MCF 10A (cell line): Measurements from ENCODE around the gene GSTCD. TPM values are rescaled to one million over a fixed set of nuclear protein-coding genes. Genes with fewer than 3 reads are reported as not detected.
A peak's percentile ranks its signal among the peaks of the same experiment; 100 is the strongest.

Experiments used
- BruUV-seq: library from RNA; stranded (reverse); fragments of 400-500 nt; replicated peaks from 2 replicates; lab custom pipeline; 2021; lab: Mats Ljungman, UMichigan
- CTCF ChIA-PET: fragments of 300-600 bp; sonication (Branson Sonifier 250); formaldehyde crosslinking; extraction: SDS; loops from one replicate; lab custom pipeline; 2021; ENCODE audit warnings: antibody characterized with exemption, inconsistent platforms; lab: Yijun Ruan, JAX
- POLR2A ChIA-PET: fragments of 300-600, 350-650 bp; sonication (Branson Sonifier 250); formaldehyde crosslinking; extraction: SDS; loops from one replicate; lab custom pipeline; 2020; ENCODE audit warnings: antibody characterized with exemption, inconsistent platforms; lab: Yijun Ruan, JAX
- DNase-seq: peaks from one replicate; pipeline ENCODE4 v3.0.0-alpha.2; 2018; ENCODE audit not compliant: unreplicated experiment
- H3K27ac Mint-ChIP-seq: one replicate; pipeline ENCODE4 v1.8.0; 2022; ENCODE audit warnings: mild to moderate bottlenecking, low read depth, mixed read lengths; ENCODE audit not compliant: unreplicated experiment
- H3K27me3 Mint-ChIP-seq: one replicate; pipeline ENCODE4 v1.8.0; 2022; ENCODE audit warnings: mixed read lengths; ENCODE audit not compliant: insufficient read depth, unreplicated experiment
- H3K36me3 Mint-ChIP-seq: one replicate; pipeline ENCODE4 v1.8.0; 2022; ENCODE audit warnings: mild to moderate bottlenecking, moderate library complexity, mixed read lengths; ENCODE audit not compliant: insufficient read depth, unreplicated experiment
- H3K4me1 Mint-ChIP-seq: one replicate; pipeline ENCODE4 v1.8.0; 2022; ENCODE audit warnings: mixed read lengths; ENCODE audit not compliant: insufficient read depth, unreplicated experiment
- H3K4me3 Mint-ChIP-seq: one replicate; pipeline ENCODE4 v1.8.0; 2022; ENCODE audit warnings: mild to moderate bottlenecking, moderate library complexity, mixed read lengths; ENCODE audit not compliant: unreplicated experiment
- H3K9me3 Mint-ChIP-seq: one replicate; pipeline ENCODE4 v1.8.0; 2022; ENCODE audit warnings: mixed read lengths; ENCODE audit not compliant: unreplicated experiment
- CTCF ChIP-seq: fragments of 200-600 bp; IDR thresholded peaks from one replicate; pipeline ENCODE4 v1.8.0; 2022; ENCODE audit warnings: antibody characterized with exemption, mild to moderate bottlenecking; ENCODE audit not compliant: unreplicated experiment
- intact Hi-C: fragments of 100-400 bp; cut with micrococcal nuclease; formaldehyde crosslinking; loops from 2 replicates; pipeline ENCODE4 v1.14.1; 2022
- total RNA-seq: library from RNA; stranded (reverse); gene quantifications from 2 replicates; pipeline ENCODE4 v1.2.3, GENCODE V29; 2022

The GSTCD gene
- total RNA-seq, 1 experiment from 2014 or later = 16.3 TPM

GRCh38 chr4:105797225-105797624, 88.6 kb downstream of the GSTCD start:
- TF ChIP-seq CTCF = no peak
- CTCF ChIA-PET = no interaction called here
- no peak overlapping the region for H3K4me3 Mint-ChIP-seq
- H3K27ac Mint-ChIP-seq = no peak overlapping the region
- POLR2A ChIA-PET = no interaction called here
- H3K27me3 Mint-ChIP-seq = no peaks in the 10 kb centered on the region
- no TSS peak for BruUV-seq
- DNase-seq = peak; percentile 4
- no peaks in the 10 kb centered on the region for H3K36me3 Mint-ChIP-seq
- intact Hi-C loops = no loop called here
- H3K4me1 Mint-ChIP-seq = no peaks in the 10 kb centered on the region
- H3K9me3 Mint-ChIP-seq = no peaks in the 10 kb centered on the region

GRCh38 chr4:105805501-105806120, 97.0 kb downstream of the GSTCD start:
- DNase-seq = no peak
- no peak overlapping the region for H3K27ac Mint-ChIP-seq
- CTCF ChIA-PET = no interaction called here
- intact Hi-C loops = no loop called here
- POLR2A ChIA-PET = interaction anchor here (0.8 kb wide), 1 partner anchor 10 kb away, joined by 4 read pairs; no protein-coding TSS in a partner anchor
- no peaks in the 10 kb centered on the region for H3K36me3 Mint-ChIP-seq
- TF ChIP-seq CTCF = no peak
- peaks cover 31% of the 10 kb centered on the region for H3K4me1 Mint-ChIP-seq
- no TSS peak for BruUV-seq
- H3K4me3 Mint-ChIP-seq = no peak overlapping the region
- no peaks in the 10 kb centered on the region for H3K9me3 Mint-ChIP-seq
- no peaks in the 10 kb centered on the region for H3K27me3 Mint-ChIP-seq

GRCh38 chr4:105807496-105807895, 98.9 kb downstream of the GSTCD start:
- CTCF ChIA-PET = no interaction called here
- peak overlapping the region; percentile 76 for H3K27ac Mint-ChIP-seq
- intact Hi-C loops = no loop called here
- no peak for DNase-seq
- H3K9me3 Mint-ChIP-seq = no peaks in the 10 kb centered on the region
- no peak for TF ChIP-seq CTCF
- POLR2A ChIA-PET = interaction anchor here (0.8 to 1.6 kb wide), 3 partner anchors 15 to 334 kb away, joined by 3 to 6 read pairs (median 4); partner anchors contain the start of gene PPA2
- no TSS peak for BruUV-seq
- no peaks in the 10 kb centered on the region for H3K36me3 Mint-ChIP-seq
- H3K4me3 Mint-ChIP-seq = no peak overlapping the region
- no peaks in the 10 kb centered on the region for H3K27me3 Mint-ChIP-seq
- peaks cover 31% of the 10 kb centered on the region for H3K4me1 Mint-ChIP-seq

GRCh38 chr4:105808030-105808749, 99.6 kb downstream of the GSTCD start:
- no peak overlapping the region for H3K4me3 Mint-ChIP-seq
- TSS peak; percentile 95 for BruUV-seq
- CTCF ChIA-PET = no interaction called here

More at GRCh38 chr4:105808030-105808749, 99.6 kb downstream of the GSTCD start:
- no peak for DNase-seq
- no peaks in the 10 kb centered on the region for H3K27me3 Mint-ChIP-seq
- POLR2A ChIA-PET = interaction anchor here (0.8 to 1.6 kb wide), 2 partner anchors 14 to 114 kb away, joined by 3 to 6 read pairs; no protein-coding TSS in a partner anchor
- H3K36me3 Mint-ChIP-seq = no peaks in the 10 kb centered on the region
- peaks cover 31% of the 10 kb centered on the region for H3K4me1 Mint-ChIP-seq
- peak overlapping the region; percentile 76 for H3K27ac Mint-ChIP-seq
- H3K9me3 Mint-ChIP-seq = no peaks in the 10 kb centered on the region
- no peak for TF ChIP-seq CTCF
- intact Hi-C loops = loop anchor here (1.0 kb wide), 1 partner anchor 93 kb away; no protein-coding TSS in a partner anchor
